ENCODE results near the gene PGLYRP1.

PGLYRP1 gene

DNA sequence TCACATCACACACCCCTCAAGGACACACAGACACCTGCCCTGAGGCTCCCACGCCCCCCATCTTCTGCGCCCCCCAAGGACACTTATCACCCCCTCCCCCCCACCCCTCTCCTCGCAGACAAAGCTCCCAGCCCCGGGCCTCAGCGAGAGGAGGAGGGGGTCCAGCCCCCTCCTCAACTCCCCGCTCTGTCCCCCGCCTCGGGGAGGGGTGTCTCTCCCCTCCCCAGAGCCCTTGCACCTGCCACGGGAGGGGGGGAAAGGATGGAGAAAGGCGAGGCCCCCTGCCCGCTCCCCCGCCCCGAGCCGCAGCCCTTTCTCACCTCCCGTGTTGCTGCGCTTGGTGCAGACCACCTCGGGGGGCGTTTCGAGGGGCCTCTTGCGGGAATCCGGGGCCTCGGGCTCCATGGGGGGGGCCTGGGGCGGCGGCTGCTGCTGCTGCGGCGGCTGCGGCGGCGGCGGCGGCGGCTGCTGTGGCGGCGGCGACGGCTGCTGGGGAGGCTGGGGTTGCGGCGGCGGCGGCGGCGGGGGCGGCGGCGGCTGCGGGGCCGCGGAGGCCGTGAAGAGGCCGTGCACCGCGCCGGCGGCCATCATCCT, 49.8 kb downstream of the PGLYRP1 start:
- Mint-ChIP-seq H3K36me3 (ENCODE audit: low read depth) (no peaks in the 10 kb centered on the region), H3K4me3 (peak overlapping the region; percentile 55 to 65 (median 60)), H3K27ac (no peak overlapping the region), H3K27me3 (ENCODE audit: low read depth) (peaks cover 88% of the 10 kb centered on the region), H3K9me3 (no peaks in the 10 kb centered on the region), H3K4me1 (peaks cover 5% of the 10 kb centered on the region)
- TF ChIP-seq, protein P1, sequence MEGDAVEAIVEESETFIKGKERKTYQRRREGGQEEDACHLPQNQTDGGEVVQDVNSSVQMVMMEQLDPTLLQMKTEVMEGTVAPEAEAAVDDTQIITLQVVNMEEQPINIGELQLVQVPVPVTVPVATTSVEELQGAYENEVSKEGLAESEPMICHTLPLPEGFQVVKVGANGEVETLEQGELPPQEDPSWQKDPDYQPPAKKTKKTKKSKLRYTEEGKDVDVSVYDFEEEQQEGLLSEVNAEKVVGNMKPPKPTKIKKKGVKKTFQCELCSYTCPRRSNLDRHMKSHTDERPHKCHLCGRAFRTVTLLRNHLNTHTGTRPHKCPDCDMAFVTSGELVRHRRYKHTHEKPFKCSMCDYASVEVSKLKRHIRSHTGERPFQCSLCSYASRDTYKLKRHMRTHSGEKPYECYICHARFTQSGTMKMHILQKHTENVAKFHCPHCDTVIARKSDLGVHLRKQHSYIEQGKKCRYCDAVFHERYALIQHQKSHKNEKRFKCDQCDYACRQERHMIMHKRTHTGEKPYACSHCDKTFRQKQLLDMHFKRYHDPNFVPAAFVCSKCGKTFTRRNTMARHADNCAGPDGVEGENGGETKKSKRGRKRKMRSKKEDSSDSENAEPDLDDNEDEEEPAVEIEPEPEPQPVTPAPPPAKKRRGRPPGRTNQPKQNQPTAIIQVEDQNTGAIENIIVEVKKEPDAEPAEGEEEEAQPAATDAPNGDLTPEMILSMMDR (IDR thresholded peaks at IDR 0.05; ENCODE audit: unreplicated experiment in 3 of 3): no peak

GRCh38 chr19:45972081-45972946, 50.5 kb downstream of the PGLYRP1 start:
- H3K9me3 Mint-ChIP-seq: no peaks in the 10 kb centered on the region
- peak overlapping the region; percentile 55 to 65 (median 60) for H3K4me3 Mint-ChIP-seq
- TF ChIP-seq, protein P1 (IDR thresholded peaks at IDR 0.05; ENCODE audit: unreplicated experiment in 3 of 3): no peak
- peak overlapping the region in 1 of 3 experiments; percentile 11 for H3K27ac Mint-ChIP-seq
- H3K36me3 Mint-ChIP-seq (ENCODE audit: low read depth): no peaks in the 10 kb centered on the region
- H3K27me3 Mint-ChIP-seq (ENCODE audit: low read depth): peaks cover 88% of the 10 kb centered on the region
- peaks cover 5% of the 10 kb centered on the region for H3K4me1 Mint-ChIP-seq

DNA sequence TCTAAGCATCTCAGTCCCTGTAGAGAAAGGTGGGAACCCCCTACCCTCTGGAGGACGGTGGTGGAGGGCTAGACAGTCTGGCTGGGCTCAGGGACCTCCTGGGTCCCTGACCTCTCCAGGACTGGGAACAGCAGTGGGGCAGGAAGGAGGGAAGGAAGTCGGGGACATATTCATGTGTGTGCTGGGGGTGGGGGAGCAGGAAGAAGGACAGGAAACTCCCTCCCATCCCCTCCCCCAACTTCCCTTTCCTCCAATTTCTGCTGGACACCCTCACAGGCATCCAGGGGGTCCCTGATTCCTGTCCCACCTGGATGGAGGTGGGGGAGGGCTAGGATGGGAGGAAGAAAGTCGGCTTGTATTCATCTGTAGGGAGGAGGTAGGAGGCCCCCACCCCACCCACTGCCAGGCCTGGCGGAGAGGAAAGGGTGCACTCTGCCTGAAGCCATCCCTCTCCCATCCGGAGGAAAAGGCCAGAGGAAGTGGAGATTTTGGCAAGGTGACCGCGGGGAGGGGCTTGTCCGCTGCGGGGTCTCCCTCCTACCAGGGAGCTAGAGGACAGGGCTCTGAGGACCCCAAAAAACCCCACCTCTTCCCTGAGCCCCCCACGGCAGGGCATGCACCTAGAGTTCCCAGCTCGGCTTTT, 51.5 kb downstream of the PGLYRP1 start:
- peak overlapping the region; percentile 55 to 65 (median 60) for H3K4me3 Mint-ChIP-seq
- no peak overlapping the region for H3K27ac Mint-ChIP-seq
- TF ChIP-seq, protein P1 (IDR thresholded peaks at IDR 0.05; ENCODE audit: unreplicated experiment in 3 of 3): no peak
- H3K27me3 Mint-ChIP-seq (ENCODE audit: low read depth): peaks cover 82% of the 10 kb centered on the region
- no peaks in the 10 kb centered on the region for H3K9me3 Mint-ChIP-seq
- H3K36me3 Mint-ChIP-seq (ENCODE audit: low read depth): no peaks in the 10 kb centered on the region
- peaks cover 5% of the 10 kb centered on the region for H3K4me1 Mint-ChIP-seq

GRCh38 chr19:45969676-45970075, 53.2 kb downstream of the PGLYRP1 start:
- Mint-ChIP-seq H3K4me3 (no peak overlapping the region), H3K4me1 (peaks cover 5% of the 10 kb centered on the region), H3K9me3 (no peaks in the 10 kb centered on the region), H3K36me3 (ENCODE audit: low read depth) (no peaks in the 10 kb centered on the region), H3K27ac (no peak overlapping the region), H3K27me3 (ENCODE audit: low read depth) (peaks cover 81% of the 10 kb centered on the region)
- TF ChIP-seq, protein P1 (IDR thresholded peaks at IDR 0.05; ENCODE audit: unreplicated experiment in 3 of 3): no peak
